OCI-LY1 (cell line): ENCODE measurements around the gene ACVR1B.

Experiments used
- H2AFZ ChIP-seq: fragments of 200-600 bp; sonication (generic), shearing (Covaris generic); 2 replicates; pipeline ENCODE4 v1.6.0; 2014; ENCODE audit warnings: antibody characterized with exemption, mild to moderate bottlenecking, low read length
- H3F3A ChIP-seq: fragments of 200-600 bp; sonication (generic), shearing (Covaris generic); 2 replicates; pipeline ENCODE4 v1.6.0; 2014; ENCODE audit warnings: mild to moderate bottlenecking, antibody characterized with exemption, low read length, moderate library complexity; ENCODE audit not compliant: insufficient read depth
- H3K27ac ChIP-seq: fragments of 200-600 bp; sonication (generic); 2 replicates; pipeline ENCODE4 v1.5.1; 2014; ENCODE audit warnings: low read length, mixed run types, mild to moderate bottlenecking, low read depth; ENCODE audit not compliant: poor library complexity, severe bottlenecking
- H3K27me3 ChIP-seq: fragments of 200-600 bp; sonication (generic); 2 replicates; pipeline ENCODE4 v1.6.0; 2014; ENCODE audit warnings: antibody characterized with exemption, mild to moderate bottlenecking, low read length, moderate library complexity; ENCODE audit not compliant: insufficient read depth
- H3K36me3 ChIP-seq: fragments of 200-600 bp; sonication (generic); 2 replicates; pipeline ENCODE4 v1.6.1; 2014; ENCODE audit warnings: mild to moderate bottlenecking, antibody characterized with exemption, low read length, moderate library complexity, mixed read lengths; ENCODE audit not compliant: insufficient read depth
- H3K4me1 ChIP-seq: fragments of 200-600 bp; sonication (generic); 2 replicates; pipeline ENCODE4 v1.5.1; 2014; ENCODE audit warnings: mild to moderate bottlenecking, low read length, moderate library complexity; ENCODE audit not compliant: insufficient read depth, severe bottlenecking
- H3K4me2 ChIP-seq: fragments of 200-600 bp; sonication (generic), shearing (Covaris generic); 2 replicates; pipeline ENCODE4 v1.6.1; 2014; ENCODE audit warnings: low read length
- H3K4me3 ChIP-seq: fragments of 200-600 bp; sonication (generic); 2 replicates; pipeline ENCODE4 v1.5.1; 2014; ENCODE audit warnings: low read length, low read depth, mild to moderate bottlenecking, mixed read lengths; ENCODE audit not compliant: poor library complexity, severe bottlenecking
- H3K79me2 ChIP-seq: fragments of 200-600 bp; shearing (Covaris generic); 2 replicates; pipeline ENCODE4 v1.6.1; 2016; ENCODE audit warnings: mixed run types, low read length, mixed read lengths; ENCODE audit not compliant: insufficient read depth
- H3K9ac ChIP-seq: fragments of 200-600 bp; sonication (generic), shearing (Covaris generic); 2 replicates; pipeline ENCODE4 v1.6.1; 2014; ENCODE audit warnings: mild to moderate bottlenecking, low read length, mixed read lengths
- H3K9me2 ChIP-seq: fragments of 200-600 bp; sonication (generic), shearing (Covaris generic); 2 replicates; pipeline ENCODE4 v1.6.1; 2014; ENCODE audit warnings: low read depth, mild to moderate bottlenecking, low read length, mixed read lengths
- H3K9me3 ChIP-seq: fragments of 200-600 bp; shearing (Covaris generic); 2 replicates; pipeline ENCODE4 v1.6.1; 2014; ENCODE audit warnings: low read length, mixed read lengths
- H4K20me1 ChIP-seq: fragments of 200-600 bp; sonication (generic), shearing (Covaris generic); 2 replicates; pipeline ENCODE4 v1.6.0; 2016; ENCODE audit warnings: mild to moderate bottlenecking, low read length; ENCODE audit not compliant: insufficient read depth
- CTCF ChIP-seq: fragments of 200-600 bp; sonication (generic), shearing (Covaris generic); IDR thresholded peaks from 2 replicates; pipeline ENCODE4 v1.5.1; 2017; ENCODE audit warnings: mild to moderate bottlenecking, antibody characterized with exemption, low read length, moderate library complexity, mixed read lengths
- EZH2 ChIP-seq: fragments of 200-600 bp; sonication (generic), shearing (Covaris generic); IDR thresholded peaks from 2 replicates; pipeline ENCODE4 v1.8.0; 2017; ENCODE audit warnings: borderline replicate concordance, mixed run types, mild to moderate bottlenecking, antibody characterized with exemption, low read length, moderate library complexity, mixed read lengths

The ACVR1B gene

GRCh38 chr12:52005218-52005902 is 53.9 kb downstream of the ACVR1B start:
- no peak for TF ChIP-seq EZH2
- TF ChIP-seq CTCF = no peak
- Histone ChIP-seq H3K4me1 (peaks cover 12% of the 10 kb centered on the region), H4K20me1 (no peaks in the 10 kb centered on the region), H3K36me3 (no peaks in the 10 kb centered on the region), H3K9me2 (no peaks in the 10 kb centered on the region), H3K9ac (no peak overlapping the region), H3K27ac (no peak overlapping the region), H2AFZ (no peak overlapping the region), H3K79me2 (no peaks in the 10 kb centered on the region), H3K27me3 (no peaks in the 10 kb centered on the region; the same call in 1 of the 2 replicates), H3K4me3 (no peak overlapping the region), H3K9me3 (no peaks in the 10 kb centered on the region), H3F3A (no peaks in the 10 kb centered on the region), H3K4me2 (no peak overlapping the region)

DNA sequence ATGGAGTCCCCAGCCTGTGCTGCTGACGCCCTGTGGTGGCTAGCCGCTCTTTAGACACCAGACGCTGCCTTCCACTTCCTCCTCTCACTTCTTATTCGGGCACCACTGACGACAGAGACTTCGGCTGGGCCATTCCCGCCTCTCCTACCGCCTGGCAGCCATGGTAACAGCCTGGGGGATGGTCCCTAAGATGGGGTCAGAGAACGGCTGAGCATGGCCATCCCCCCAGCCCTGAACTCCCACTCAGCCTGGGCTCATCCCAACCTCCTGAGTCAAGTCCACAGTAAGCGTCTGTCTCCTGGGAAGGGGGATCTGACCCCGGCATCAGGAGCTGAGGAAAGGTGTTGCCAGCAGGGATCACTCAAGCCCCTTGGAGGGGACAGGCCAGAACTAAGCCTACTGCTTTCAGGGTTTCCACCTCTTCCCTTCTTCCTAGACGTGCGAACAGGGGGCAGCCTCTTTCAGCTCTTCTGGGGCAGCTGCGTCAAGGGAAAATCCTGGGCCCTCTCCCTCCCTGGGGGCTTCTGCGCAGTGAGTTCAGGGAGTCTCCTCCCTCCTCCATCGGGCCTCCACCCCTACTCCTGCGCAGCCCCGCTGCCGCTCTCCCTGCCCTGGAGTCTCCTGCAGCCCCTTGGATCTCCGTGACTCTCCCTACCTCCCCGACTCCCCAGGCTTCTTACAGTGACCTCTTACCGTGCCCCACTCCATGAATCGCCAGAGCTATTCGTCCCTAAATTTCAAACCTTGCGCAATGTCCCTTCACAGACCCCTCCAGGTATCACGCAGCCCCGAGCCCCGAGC is 54.6 kb downstream of the ACVR1B start:
- H3F3A ChIP-seq = no peaks in the 10 kb centered on the region
- H3K79me2 ChIP-seq = no peaks in the 10 kb centered on the region
- H3K9ac ChIP-seq = no peak overlapping the region
- H3K4me3 ChIP-seq = peak overlapping the region; percentile 55
- no peak overlapping the region for H3K27ac ChIP-seq
- peak overlapping the region; percentile 63 for H3K4me2 ChIP-seq
- no peaks in the 10 kb centered on the region for H3K36me3 ChIP-seq
- TF ChIP-seq CTCF (no peak), EZH2 (no peak)
- no peaks in the 10 kb centered on the region for H3K9me3 ChIP-seq
- no peaks in the 10 kb centered on the region for H3K9me2 ChIP-seq
- no peak overlapping the region for H2AFZ ChIP-seq
- no peaks in the 10 kb centered on the region; the same call in 1 of the 2 replicates for H3K27me3 ChIP-seq
- H4K20me1 ChIP-seq = no peaks in the 10 kb centered on the region
- H3K4me1 ChIP-seq = peaks cover 12% of the 10 kb centered on the region

DNA sequence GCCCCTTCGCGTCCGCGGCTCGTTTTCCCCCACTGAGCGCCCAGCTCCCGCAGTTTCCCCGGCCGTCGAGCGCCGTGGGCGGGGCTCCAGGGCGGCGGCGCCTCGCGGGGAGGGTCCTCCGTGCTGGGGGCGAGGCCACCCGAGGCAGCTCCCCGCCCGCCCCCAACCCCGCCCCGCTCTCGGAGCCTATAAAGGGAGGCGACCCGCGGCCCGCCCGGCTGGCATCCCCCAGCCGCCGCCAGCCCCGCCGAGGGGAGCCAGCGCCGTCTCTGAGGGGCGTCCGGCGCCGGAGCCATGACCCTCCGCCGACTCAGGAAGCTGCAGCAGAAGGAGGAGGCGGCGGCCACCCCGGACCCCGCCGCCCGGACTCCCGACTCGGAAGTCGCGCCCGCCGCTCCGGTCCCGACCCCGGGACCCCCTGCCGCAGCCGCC is 55.2 kb downstream of the ACVR1B start, which contains the start of gene TAMALIN:
Gene TAMALIN, plus strand, starts transcription at position 221 of the 432 bp plus-strand sequence. Its CDS starts 74 bp downstream, at position 295.
- Histone ChIP-seq H3K36me3 (no peaks in the 10 kb centered on the region), H2AFZ (no peak within 1 kb of the TSS), H3K27ac (no peak within 1 kb of the TSS), H3K4me3 (peak within 1 kb of the TSS; percentile 55), H3K27me3 (no peaks in the 10 kb centered on the region; the same call in 1 of the 2 replicates), H4K20me1 (no peaks in the 10 kb centered on the region), H3K4me1 (peaks cover 12% of the 10 kb centered on the region), H3K4me2 (peak within 1 kb of the TSS; percentile 63), H3K79me2 (no peaks in the 10 kb centered on the region), H3K9me2 (no peaks in the 10 kb centered on the region), H3K9me3 (no peaks in the 10 kb centered on the region), H3K9ac (no peak within 1 kb of the TSS; the same call in 1 of the 2 replicates), H3F3A (no peaks in the 10 kb centered on the region)
- TF ChIP-seq EZH2 (no peak), CTCF (no peak)
